Frontal cortex (tissue), 4 donors: ENCODE results near the gene SGCD. TPM values are rescaled to one million over a fixed set of nuclear protein-coding genes. Genes with fewer than 3 reads are reported as not detected.

ENCODE experiments used
- DNase-seq, 2 donors: peaks; one replicate each; pipeline ENCODE4 v3.0.0; 2012; ENCODE audit warnings: low spot score in 2 of 2
- FAIRE-seq: peaks from 2 replicates; lab custom pipeline; 2012; peaks lifted over from hg19 to GRCh38; lab: Jason Lieb, UNC
- total RNA-seq: library from RNA; depleted of rRNA; stranded (reverse); fragments of >200 nt; gene quantifications from one replicate; pipeline ENCODE4 v1.2.3, GENCODE V29; 2014
- donor health status: control.
- donor health status: control.
- donor health status: control.

Gene SGCD
- total RNA-seq, 1 donor from 2014 or later: 3.3 TPM

DNA sequence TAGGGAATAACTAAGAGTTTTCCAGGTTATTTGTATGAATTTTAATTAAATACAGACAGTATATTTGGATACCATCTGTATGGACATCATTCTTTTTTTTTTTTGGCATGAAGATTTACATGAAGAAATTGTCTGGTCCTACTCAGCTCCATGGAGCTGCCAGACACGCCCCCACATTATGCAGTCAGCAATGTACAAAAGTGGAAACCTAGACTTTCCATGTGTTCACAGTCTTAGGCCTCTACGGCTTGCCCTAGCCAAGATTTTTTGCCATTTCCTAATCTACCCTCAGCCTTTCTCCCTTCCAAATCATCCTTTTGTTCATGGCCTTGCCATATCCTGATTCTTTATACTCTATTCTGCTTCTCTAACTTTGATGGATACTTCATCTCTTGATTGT, 207.1 kb downstream of the SGCD start:
- no peak for FAIRE-seq
- no peak for DNase-seq

- FAIRE-seq (no peak), DNase-seq (no peak)
Measured at GRCh38 chr5:156534906-156535485, 208.0 kb downstream of the SGCD start.

DNA sequence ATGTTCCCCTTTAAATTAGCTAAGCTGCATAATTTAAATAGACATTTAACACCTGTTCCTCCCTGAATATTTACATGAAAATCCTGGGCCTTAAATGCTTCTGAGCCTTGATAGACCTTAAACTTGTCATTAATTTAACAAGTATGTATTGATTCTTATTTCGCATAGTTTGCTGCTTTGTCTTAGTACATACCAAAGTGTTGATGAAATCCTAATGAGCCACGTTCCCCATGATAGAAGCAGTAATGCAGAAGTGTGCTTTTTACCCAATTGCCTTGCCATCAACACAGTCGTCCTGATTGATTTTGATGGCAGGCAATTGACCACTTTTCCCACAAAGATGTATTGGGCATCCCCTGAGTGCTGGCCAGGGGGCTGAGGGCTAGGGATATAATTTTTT, 213.5 kb downstream of the SGCD start:
- FAIRE-seq (no peak), DNase-seq (no peak)

GRCh38 chr5:156541582-156541981, 214.6 kb downstream of the SGCD start:
- DNase-seq: no peak
- no peak for FAIRE-seq

GRCh38 chr5:156543348-156544145, 216.6 kb downstream of the SGCD start:
- FAIRE-seq: no peak
- DNase-seq: no peak

- FAIRE-seq: no peak
- DNase-seq: no peak
Measured at GRCh38 chr5:156552855-156553358, 225.9 kb downstream of the SGCD start.

- FAIRE-seq (no peak), DNase-seq (no peak)
Measured at GRCh38 chr5:156556666-156557406, 229.9 kb downstream of the SGCD start.

- no peak for DNase-seq
- FAIRE-seq: no peak
Measured at GRCh38 chr5:156560002-156560401, 233.0 kb downstream of the SGCD start.

GRCh38 chr5:156561651-156562050, 234.7 kb downstream of the SGCD start:
- FAIRE-seq (no peak), DNase-seq (no peak)

DNA sequence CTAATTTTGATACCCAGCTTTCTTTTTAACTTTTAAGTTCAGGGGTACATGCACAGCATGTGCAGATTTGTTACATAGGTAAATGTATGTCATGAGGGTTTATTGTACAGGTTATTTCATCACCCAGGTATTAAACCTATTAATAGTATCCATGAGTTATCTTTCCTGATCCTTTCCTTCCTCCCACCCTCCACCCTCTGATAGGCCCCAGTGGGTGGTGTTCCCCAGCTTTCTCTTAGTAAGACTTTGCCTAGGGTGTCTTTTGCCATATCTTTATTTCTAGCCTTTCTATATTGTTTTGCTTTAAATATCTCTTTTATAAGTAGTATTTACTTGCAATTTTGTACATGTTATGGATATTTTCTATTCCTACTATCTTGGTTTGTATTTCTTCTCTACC, 243.7 kb downstream of the SGCD start:
- DNase-seq (no peak), FAIRE-seq (no peak)

DNA sequence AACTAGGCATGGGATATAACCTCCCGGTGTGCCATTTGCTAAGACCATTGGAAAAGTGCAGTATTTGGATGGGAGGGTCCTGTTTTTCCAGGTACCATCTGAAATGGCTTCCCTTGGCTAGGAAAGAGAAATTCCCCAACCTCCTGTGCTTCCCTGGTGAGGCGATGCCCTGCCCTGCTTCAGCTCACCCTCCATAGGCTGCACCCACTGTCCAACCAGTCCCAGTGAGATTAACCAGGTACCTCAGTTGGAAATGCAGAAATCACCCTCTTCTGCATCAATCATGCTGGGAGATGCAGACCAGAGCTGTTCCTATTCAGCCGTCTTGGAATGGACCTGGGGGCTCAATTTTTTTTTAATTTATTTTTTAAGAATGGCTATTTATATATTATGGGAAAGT, 254.8 kb downstream of the SGCD start:
- DNase-seq (no peak), FAIRE-seq (no peak)

GRCh38 chr5:156582193-156582598, 255.2 kb downstream of the SGCD start:
- DNase-seq: no peak
- no peak for FAIRE-seq

- DNase-seq (no peak), FAIRE-seq (no peak)
Measured at GRCh38 chr5:156584871-156585270, 257.9 kb downstream of the SGCD start.

GRCh38 chr5:156585999-156586398, 259.0 kb downstream of the SGCD start:
- FAIRE-seq: no peak
- DNase-seq: no peak

DNA sequence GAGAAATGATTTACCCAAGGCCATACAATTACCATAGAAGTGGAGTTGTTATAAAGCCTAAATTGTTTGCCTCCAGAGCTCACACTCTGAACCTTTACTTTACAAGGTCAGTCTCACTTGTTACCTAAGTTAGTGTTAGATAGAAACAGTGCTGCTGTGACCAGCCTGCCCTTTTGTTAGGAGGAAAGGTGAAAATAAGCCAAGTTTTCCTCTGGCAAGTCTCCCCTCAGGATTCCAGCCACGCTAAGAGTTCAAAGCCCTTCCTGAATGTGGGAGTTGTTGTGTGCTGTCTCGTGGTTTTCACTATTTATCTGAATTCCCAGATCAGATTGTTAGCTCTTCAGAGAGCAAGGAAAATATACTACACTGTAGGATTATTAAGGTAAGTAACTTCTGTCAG, 260.0 kb downstream of the SGCD start:
- no peak for DNase-seq
- FAIRE-seq: no peak

- FAIRE-seq (no peak), DNase-seq (no peak)
Measured at GRCh38 chr5:156588306-156588705, 261.3 kb downstream of the SGCD start.

- DNase-seq: no peak
- FAIRE-seq: no peak
Measured at GRCh38 chr5:156589104-156589945, 262.4 kb downstream of the SGCD start.

- peak in 1 of 2 donors; percentile 9 for DNase-seq
- peak; percentile 71 for FAIRE-seq
Measured at GRCh38 chr5:156589946-156590216, 262.9 kb downstream of the SGCD start.

DNA sequence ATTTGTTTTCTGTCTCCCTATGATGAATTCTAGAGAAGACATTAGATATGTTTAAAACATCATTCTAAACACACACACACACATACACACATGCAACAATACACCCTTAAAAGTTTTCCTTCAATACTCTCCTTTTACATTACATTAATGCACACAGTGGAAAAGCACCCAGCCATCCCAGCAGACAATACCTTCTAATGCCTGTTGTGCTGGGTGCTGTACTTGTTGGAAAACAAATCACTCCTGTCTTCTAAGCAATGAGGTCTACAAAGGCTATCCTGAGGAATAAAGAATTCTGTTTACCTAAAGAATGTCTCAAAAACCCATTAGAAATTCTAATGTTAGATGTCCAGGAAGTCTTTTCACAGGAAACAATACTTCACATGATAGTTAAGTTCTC, 264.0 kb downstream of the SGCD start:
- FAIRE-seq (no peak), DNase-seq (no peak)

DNA sequence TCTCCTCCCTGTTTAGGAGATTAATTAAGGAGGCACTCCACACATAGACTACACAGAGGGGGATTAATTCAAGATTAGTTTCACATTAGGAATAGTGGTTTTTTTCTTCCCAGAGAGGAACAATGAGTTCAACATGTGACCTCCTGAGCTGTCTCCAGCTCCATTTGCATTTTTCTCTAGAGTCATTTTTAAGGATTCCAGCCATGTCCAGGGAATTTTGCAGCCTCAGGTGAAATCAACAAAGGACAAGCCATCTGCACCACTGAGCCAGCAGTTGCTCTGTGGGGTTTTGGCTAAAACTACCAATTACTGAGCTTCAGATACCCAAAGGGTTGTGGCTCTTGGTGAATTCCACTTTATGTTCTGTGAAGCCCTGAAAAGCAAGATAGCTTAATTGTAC, 264.7 kb downstream of the SGCD start:
- FAIRE-seq (no peak), DNase-seq (no peak)
